Upper lobe of left lung (tissue), 6 donors: ENCODE data around the gene ANKRD62. TPM values are rescaled to one million over a fixed set of nuclear protein-coding genes. Genes with fewer than 3 reads are reported as not detected.

Experiments
- ATAC-seq, 2 donors: fragments of 200-7000 bp; cut with Tn5 transposase; one replicate each; pipeline ENCODE4 v1.9.1; 2022; ENCODE audit warnings: mild to moderate bottlenecking in 2 of 2, moderate library complexity in 2 of 2; ENCODE audit not compliant: low FRiP score in 2 of 2
- DNase-seq, 2 donors: peaks; one replicate each; pipeline ENCODE4 v3.0.0-alpha.2; 2019 to 2020
- H3K27ac ChIP-seq, 4 donors: fragments of 200-600 bp; sonication (generic); one replicate each; pipeline ENCODE4 v1.5.1; 2016 to 2019
- H3K27me3 ChIP-seq, 4 donors: fragments of 200-600 bp; sonication (generic); one replicate each; pipeline ENCODE4 v1.5.1; 2017 to 2019
- H3K36me3 ChIP-seq, 4 donors: fragments of 200-600 bp; sonication (generic); one replicate each; pipeline ENCODE4 v1.5.1; 2016 to 2019
- H3K4me1 ChIP-seq, 4 donors: fragments of 200-600 bp; sonication (generic); one replicate each; pipeline ENCODE4 v1.5.1; 2018 to 2019
- H3K4me3 ChIP-seq, 4 donors: fragments of 200-600 bp; sonication (generic); one replicate each; pipeline ENCODE4 v1.5.1; 2017 to 2019; ENCODE audit warnings: mild to moderate bottlenecking in 2 of 4, moderate library complexity in 1 of 4
- H3K9me3 ChIP-seq, 4 donors: fragments of 200-600 bp; sonication (generic); one replicate each; pipeline ENCODE4 v1.5.1; 2018 to 2019
- EP300 ChIP-seq, 4 donors: sonication (generic); formaldehyde crosslinking; IDR thresholded peaks; one replicate each; pipeline ENCODE4 v1.5.1; 2017; ENCODE audit warnings: antibody characterized with exemption in 4 of 4, control low read depth in 2 of 4
- POLR2A ChIP-seq, 4 donors: fragments of 450-650 bp; IDR thresholded peaks; one replicate each; pipeline ENCODE4 v1.5.1; 2016 to 2017; ENCODE audit warnings: antibody characterized with exemption in 4 of 4, mild to moderate bottlenecking in 2 of 4
- POLR2AphosphoS5 ChIP-seq, 2 donors: sonication (generic); formaldehyde crosslinking; IDR thresholded peaks; one replicate each; pipeline ENCODE4 v1.5.1; 2017; ENCODE audit warnings: antibody characterized with exemption in 2 of 2
- WGBS, 2 donors: methylation state at CpG; one replicate each; pipeline ENCODE4 v1.1.5; 2017 to 2018; 5-methylcytosine and 5-hydroxymethylcytosine counted together
- total RNA-seq, 6 donors: library from RNA; depleted of rRNA in 4 of 6; stranded (reverse); fragments of >200 nt in 4 of 6; gene quantifications; one replicate each; pipeline versions ENCODE4 v1.1.0 to v1.2.1, GENCODE V29; 2016 to 2021
- TF ChIP-seq, protein P1 (sequence below), 6 experiments: fragments of 450-650 bp in 4 of 6; fragments of 200-600 bp in 2 of 6; sonication (generic) in 2 of 6; IDR thresholded peaks; one replicate each; pipeline ENCODE4 v1.5.1; 2016 to 2019; ENCODE audit warnings: antibody characterized with exemption in 6 of 6
- donor health status: DM: no; HTN: no; CAD: no; lungs with moderate emphysema.
- donor health status: DM: no; HTN: yes; CAD: no; lungs with severe emphysema.

The ANKRD62 gene
- total RNA-seq, 6 donors from 2014 or later, result 0.30 to 6.3 (median 0.40) TPM; not detected in 3

DNA sequence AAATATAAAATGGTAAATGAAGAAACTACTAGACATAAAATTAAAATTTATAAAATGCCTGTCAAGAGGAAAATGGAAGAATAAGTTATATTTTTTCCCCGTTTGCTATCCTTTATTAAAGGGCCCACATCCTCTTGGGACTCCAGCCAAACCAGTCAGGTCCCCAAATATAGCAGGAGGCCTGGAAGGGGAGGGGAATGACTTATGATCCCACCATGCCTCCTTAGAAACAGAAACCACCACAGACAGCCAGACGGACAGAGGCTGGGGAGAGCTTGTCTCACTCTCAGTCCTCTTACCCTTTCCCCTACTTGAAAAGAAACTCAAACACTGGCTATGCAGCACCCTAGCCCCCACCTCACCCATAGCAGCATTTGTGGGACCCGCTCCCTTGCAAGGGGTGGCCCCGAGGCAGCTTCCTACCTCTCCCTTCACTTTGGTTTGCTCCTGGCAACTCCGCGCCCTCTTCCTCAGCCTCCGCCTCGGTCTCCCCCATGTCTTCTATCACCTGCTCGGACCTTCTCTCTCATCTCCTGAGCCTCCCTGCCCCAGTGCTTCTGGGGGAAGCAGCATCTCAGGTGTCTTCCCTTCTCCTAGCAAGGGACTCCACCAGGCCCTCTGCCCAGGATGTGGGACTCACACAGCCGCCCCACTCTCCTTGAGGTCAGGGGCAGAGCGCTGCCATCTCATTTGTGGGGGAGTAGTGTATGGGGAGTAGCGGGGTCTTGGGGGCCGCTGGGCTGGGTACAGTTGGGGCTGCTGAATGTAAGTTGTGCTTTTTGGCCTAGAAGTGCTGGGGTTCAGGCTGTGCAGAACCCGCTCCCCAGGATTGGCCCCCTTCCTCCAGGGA lies 37.4 kb upstream of the ANKRD62 start:
- Histone ChIP-seq H3K27me3 (no peaks in the 10 kb centered on the region), H3K27ac (no peak overlapping the region), H3K9me3 (no peaks in the 10 kb centered on the region), H3K4me3 (no peak overlapping the region), H3K4me1 (no peaks in the 10 kb centered on the region), H3K36me3 (no peaks in the 10 kb centered on the region)
- WGBS, 2 donors, result 78 to 82% methylated on average over 13 to 14 of the region's 14 CpGs
- no peak for DNase-seq
- peak; percentile 9 to 52 for ATAC-seq
- TF ChIP-seq EP300 (IDR thresholded peaks at IDR 0.05) (no peak), POLR2A (IDR thresholded peaks at IDR 0.05) (no peak)
- TF ChIP-seq, protein P1, sequence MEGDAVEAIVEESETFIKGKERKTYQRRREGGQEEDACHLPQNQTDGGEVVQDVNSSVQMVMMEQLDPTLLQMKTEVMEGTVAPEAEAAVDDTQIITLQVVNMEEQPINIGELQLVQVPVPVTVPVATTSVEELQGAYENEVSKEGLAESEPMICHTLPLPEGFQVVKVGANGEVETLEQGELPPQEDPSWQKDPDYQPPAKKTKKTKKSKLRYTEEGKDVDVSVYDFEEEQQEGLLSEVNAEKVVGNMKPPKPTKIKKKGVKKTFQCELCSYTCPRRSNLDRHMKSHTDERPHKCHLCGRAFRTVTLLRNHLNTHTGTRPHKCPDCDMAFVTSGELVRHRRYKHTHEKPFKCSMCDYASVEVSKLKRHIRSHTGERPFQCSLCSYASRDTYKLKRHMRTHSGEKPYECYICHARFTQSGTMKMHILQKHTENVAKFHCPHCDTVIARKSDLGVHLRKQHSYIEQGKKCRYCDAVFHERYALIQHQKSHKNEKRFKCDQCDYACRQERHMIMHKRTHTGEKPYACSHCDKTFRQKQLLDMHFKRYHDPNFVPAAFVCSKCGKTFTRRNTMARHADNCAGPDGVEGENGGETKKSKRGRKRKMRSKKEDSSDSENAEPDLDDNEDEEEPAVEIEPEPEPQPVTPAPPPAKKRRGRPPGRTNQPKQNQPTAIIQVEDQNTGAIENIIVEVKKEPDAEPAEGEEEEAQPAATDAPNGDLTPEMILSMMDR (IDR thresholded peaks at IDR 0.05), result no peak

DNA sequence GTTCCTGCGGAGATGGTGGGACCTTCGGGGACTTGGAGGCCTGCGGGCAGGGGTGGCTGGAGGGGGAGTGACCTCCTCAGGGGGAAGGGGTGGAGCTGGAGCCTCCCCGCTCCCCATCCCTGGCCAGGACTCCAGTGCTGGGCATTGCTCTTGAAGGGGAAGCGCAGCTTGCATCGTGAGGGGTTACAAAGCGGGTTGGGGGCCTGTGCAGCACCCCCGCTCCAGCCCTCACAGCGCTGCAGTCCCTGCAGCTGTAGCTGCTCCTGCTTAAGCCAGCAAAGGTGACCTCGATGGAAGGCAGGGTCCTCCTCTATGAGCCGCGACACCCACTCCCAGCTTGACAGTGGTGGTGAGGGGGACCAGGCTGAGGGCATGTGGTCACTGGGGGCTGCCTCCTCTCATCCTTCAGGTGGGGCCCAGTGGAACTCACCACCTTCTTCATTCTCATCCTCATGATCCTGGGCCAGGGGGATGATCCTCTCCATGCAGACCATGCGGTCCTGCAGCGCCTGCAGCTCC lies 36.7 kb upstream of the ANKRD62 start:
- H3K36me3 ChIP-seq, result no peaks in the 10 kb centered on the region
- H3K4me3 ChIP-seq, result no peak overlapping the region
- DNase-seq (peak in 1 of 2 donors; percentile 50), ATAC-seq (peak; percentile 16 to 52)
- no peak overlapping the region for H3K27ac ChIP-seq
- no peaks in the 10 kb centered on the region for H3K4me1 ChIP-seq
- no peaks in the 10 kb centered on the region for H3K9me3 ChIP-seq
- WGBS, 2 donors, result 93 to 100% methylated on average over 3 to 14 of the region's 14 CpGs
- H3K27me3 ChIP-seq, result no peaks in the 10 kb centered on the region
- TF ChIP-seq, protein P1 (IDR thresholded peaks at IDR 0.05), result no peak
- TF ChIP-seq POLR2AphosphoS5 (IDR thresholded peaks at IDR 0.05) (no peak), EP300 (IDR thresholded peaks at IDR 0.05) (no peak), POLR2A (IDR thresholded peaks at IDR 0.05) (no peak)

DNA sequence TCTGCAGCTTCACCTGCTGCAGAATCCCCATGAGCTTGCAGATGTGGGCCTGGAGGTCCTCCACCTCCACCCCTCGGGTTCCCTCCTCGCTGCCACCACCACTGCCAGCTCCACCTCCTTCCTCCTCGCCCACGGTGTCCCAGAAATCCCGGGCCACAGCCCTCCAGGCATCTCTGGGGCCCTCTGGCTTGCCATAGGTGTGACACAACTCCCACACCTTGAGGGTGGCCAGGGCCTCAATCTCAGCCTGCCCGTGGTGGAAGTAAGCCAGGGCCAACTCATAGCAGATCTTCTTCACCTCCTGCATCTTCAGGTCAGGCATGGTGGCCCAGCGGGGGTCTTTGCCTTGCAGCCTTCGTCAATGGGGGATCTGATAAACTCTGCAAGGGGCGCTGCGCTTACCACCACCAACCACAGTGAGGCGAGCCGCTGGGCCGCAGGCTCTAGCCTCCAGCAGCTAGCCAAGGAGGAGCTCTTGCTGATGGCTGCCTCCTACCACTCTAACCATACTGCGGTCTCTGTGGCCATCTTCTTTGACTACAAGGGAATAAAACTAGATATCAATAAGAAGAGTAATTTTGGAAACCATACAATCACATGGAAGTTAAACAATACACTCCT lies 36.1 kb upstream of the ANKRD62 start:
- ATAC-seq, result no peak
- H3K4me3 ChIP-seq, result no peak overlapping the region
- TF ChIP-seq EP300 (IDR thresholded peaks at IDR 0.05) (no peak), POLR2AphosphoS5 (IDR thresholded peaks at IDR 0.05) (no peak), POLR2A (IDR thresholded peaks at IDR 0.05) (no peak)
- TF ChIP-seq, protein P1 (IDR thresholded peaks at IDR 0.05), result no peak
- no peaks in the 10 kb centered on the region for H3K36me3 ChIP-seq
- no peaks in the 10 kb centered on the region for H3K9me3 ChIP-seq
- no peaks in the 10 kb centered on the region for H3K27me3 ChIP-seq
- 91 to 93% methylated on average over 13 to 14 of the region's 14 CpGs for WGBS, 2 donors
- H3K27ac ChIP-seq, result no peak overlapping the region
- peak in 1 of 2 donors; percentile 43 for DNase-seq
- no peaks in the 10 kb centered on the region for H3K4me1 ChIP-seq

DNA sequence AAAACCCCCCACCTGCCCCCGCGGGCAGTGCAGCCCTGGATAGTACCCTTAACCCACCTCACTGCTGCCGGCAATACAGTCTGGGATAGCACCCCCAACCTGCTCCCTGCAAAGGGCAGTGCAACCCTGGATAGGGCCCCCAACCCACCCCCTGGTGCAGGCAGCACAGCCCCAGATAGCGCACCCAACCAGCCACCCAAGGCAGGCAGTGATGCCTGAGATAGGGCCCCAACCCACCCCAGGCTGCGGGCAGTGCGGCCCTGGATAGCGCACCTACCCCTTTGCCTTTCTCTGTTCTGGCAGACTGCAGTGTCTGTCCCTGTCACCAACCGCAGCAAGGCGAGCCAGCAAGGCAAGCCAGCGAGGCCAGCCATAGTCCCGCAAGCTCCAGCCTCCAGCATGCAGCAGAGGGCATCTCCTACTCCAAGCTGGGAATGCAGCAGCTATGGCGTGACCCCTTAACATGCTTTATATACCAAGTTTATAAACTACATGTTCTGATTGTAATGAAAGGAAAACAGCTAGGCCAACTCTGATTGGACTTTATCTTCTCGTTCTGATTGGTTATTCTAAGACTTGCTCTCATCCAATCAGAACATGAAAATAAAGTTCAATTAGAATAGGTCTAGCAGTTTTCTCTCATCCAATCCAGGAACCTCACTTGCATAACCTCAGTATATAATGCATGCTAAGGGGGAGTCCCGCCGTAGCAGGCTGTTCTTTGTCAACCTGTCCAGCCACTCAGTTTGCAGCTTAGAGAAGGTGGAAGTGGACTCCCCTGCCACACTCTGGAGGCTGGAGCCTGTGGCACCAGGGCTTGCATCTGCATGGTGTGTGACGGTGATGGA lies 34.1 kb upstream of the ANKRD62 start:
- no peaks in the 10 kb centered on the region for H3K4me1 ChIP-seq
- DNase-seq (peak in 1 of 2 donors; percentile 62), ATAC-seq (no peak)
- peak overlapping the region in 1 of 4 donors; percentile 15 for H3K4me3 ChIP-seq
- 90% methylated on average over 13 to 16 of the region's 16 CpGs for WGBS, 2 donors
- no peaks in the 10 kb centered on the region for H3K36me3 ChIP-seq
- no peaks in the 10 kb centered on the region for H3K9me3 ChIP-seq
- H3K27me3 ChIP-seq, result no peaks in the 10 kb centered on the region
- no peak overlapping the region for H3K27ac ChIP-seq
- TF ChIP-seq POLR2AphosphoS5 (IDR thresholded peaks at IDR 0.05), result no peak
- TF ChIP-seq EP300 (IDR thresholded peaks at IDR 0.05), result no peak
- no peak for TF ChIP-seq POLR2A (IDR thresholded peaks at IDR 0.05)
- TF ChIP-seq, protein P1 (IDR thresholded peaks at IDR 0.05), result no peak
